ENCODE data around the gene PXMP4. TPM values are rescaled to one million over a fixed set of nuclear protein-coding genes. Genes with fewer than 3 reads are reported as not detected.

PXMP4 gene
- total RNA-seq, 4 donors from 2014 or later = 12.5 to 34.1 (median 21.2) TPM

- H3K4me3 ChIP-seq (ENCODE audit: low read depth, poor library complexity, severe bottlenecking) = no peak overlapping the region
- TF ChIP-seq POLR2A (IDR thresholded peaks at IDR 0.05) = no peak
- TF ChIP-seq, protein P1, sequence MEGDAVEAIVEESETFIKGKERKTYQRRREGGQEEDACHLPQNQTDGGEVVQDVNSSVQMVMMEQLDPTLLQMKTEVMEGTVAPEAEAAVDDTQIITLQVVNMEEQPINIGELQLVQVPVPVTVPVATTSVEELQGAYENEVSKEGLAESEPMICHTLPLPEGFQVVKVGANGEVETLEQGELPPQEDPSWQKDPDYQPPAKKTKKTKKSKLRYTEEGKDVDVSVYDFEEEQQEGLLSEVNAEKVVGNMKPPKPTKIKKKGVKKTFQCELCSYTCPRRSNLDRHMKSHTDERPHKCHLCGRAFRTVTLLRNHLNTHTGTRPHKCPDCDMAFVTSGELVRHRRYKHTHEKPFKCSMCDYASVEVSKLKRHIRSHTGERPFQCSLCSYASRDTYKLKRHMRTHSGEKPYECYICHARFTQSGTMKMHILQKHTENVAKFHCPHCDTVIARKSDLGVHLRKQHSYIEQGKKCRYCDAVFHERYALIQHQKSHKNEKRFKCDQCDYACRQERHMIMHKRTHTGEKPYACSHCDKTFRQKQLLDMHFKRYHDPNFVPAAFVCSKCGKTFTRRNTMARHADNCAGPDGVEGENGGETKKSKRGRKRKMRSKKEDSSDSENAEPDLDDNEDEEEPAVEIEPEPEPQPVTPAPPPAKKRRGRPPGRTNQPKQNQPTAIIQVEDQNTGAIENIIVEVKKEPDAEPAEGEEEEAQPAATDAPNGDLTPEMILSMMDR (IDR thresholded peaks at IDR 0.05) = no peak
- 47 to 55% methylated on average over 4 of the region's 4 CpGs for WGBS, 2 donors
- DNase-seq (ENCODE audit: low spot score in 2 of 2) = no peak
- intact Hi-C loops (cut with DNase I; ENCODE audit: low total_unique reads) = no loop called here
Measured at GRCh38 chr20:33689973-33690372, 30.1 kb downstream of the PXMP4 start.

DNA sequence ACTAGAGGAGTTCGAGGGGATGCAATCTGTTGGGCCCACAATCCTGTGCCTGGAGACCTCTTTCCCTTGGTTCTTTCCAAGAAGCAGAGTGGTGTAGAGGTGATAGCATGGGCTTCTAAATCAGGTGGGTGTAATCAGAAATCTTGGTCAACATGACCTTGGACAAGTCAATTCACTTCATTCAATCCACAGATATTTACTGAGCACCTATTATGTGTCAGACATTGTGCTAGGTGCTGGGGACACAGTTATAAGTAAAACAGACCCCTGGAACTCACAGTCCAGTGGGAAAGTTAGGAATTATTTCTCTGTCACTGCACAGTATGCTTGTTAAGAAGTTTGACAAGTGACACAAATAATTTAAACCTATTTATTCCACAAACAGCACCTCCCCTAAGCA lies 30.6 kb downstream of the PXMP4 start:
- DNase-seq (ENCODE audit: low spot score in 2 of 2) = no peak
- intact Hi-C loops (cut with DNase I; ENCODE audit: low total_unique reads) = no loop called here
- TF ChIP-seq POLR2A (IDR thresholded peaks at IDR 0.05) = no peak
- TF ChIP-seq, protein P1 (IDR thresholded peaks at IDR 0.05) = no peak
- H3K4me3 ChIP-seq (ENCODE audit: low read depth, poor library complexity, severe bottlenecking) = no peak overlapping the region
- whole genome bisulfite sequencing, 2 donors = 96 to 100% methylated on average over 1 of the region's 1 CpG

GRCh38 chr20:33688938-33689424 lies 31.1 kb downstream of the PXMP4 start:
- intact Hi-C loops (cut with DNase I; ENCODE audit: low total_unique reads) = no loop called here
- 94 to 95% methylated on average over 3 of the region's 3 CpGs for WGBS, 2 donors
- no peak overlapping the region for H3K4me3 ChIP-seq (ENCODE audit: low read depth, poor library complexity, severe bottlenecking)
- TF ChIP-seq POLR2A (IDR thresholded peaks at IDR 0.05) = no peak
- TF ChIP-seq, protein P1 (IDR thresholded peaks at IDR 0.05) = no peak
- DNase-seq (ENCODE audit: low spot score in 2 of 2) = no peak

GRCh38 chr20:33687993-33688937 lies 31.8 kb downstream of the PXMP4 start:
- 86 to 95% methylated on average over 3 of the region's 3 CpGs for WGBS, 2 donors
- H3K4me3 ChIP-seq (ENCODE audit: low read depth, poor library complexity, severe bottlenecking) = no peak overlapping the region
- TF ChIP-seq, protein P1 (IDR thresholded peaks at IDR 0.05) = no peak
- intact Hi-C loops (cut with DNase I; ENCODE audit: low total_unique reads) = no loop called here
- DNase-seq (ENCODE audit: low spot score in 2 of 2) = no peak

GRCh38 chr20:33687370-33687915 lies 32.7 kb downstream of the PXMP4 start:
- DNase-seq (ENCODE audit: low spot score in 2 of 2) = no peak
- WGBS, 2 donors = 71 to 78% methylated on average over 8 of the region's 8 CpGs
- no peak for TF ChIP-seq POLR2A (IDR thresholded peaks at IDR 0.05)
- TF ChIP-seq, protein P1 (IDR thresholded peaks at IDR 0.05) = no peak
- intact Hi-C loops (cut with DNase I; ENCODE audit: low total_unique reads) = no loop called here
- no peak overlapping the region for H3K4me3 ChIP-seq (ENCODE audit: low read depth, poor library complexity, severe bottlenecking)

Measured in lower leg skin (tissue), 4 donors.